GM21576 (cell line): ENCODE data around the gene STOX2.

Source experiments
- ATAC-seq: cut with Tn5 transposase; IDR thresholded peaks from one replicate; pipeline ENCODE4 v1.9.1; 2021; ENCODE audit warnings: mild to moderate bottlenecking, moderate library complexity; ENCODE audit not compliant: unreplicated experiment

Gene STOX2

GRCh38 chr4:183905081-183905592, at the start of gene STOX2:
TSS of gene STOX2 (plus strand) at chr4:183905307. CDS start at chr4:183906791, 1,484 bp downstream.
- ATAC-seq: no peak

GRCh38 chr4:183855323-183856190, 49.5 kb upstream of the STOX2 start:
- ATAC-seq: no peak

- ATAC-seq: no peak
Observed at GRCh38 chr4:183857040-183857439, 48.1 kb upstream of the STOX2 start.

- no peak for ATAC-seq
Observed at GRCh38 chr4:183858011-183858615, 47.0 kb upstream of the STOX2 start.

- no peak for ATAC-seq
Observed at GRCh38 chr4:183860119-183860518, 45.0 kb upstream of the STOX2 start.

- ATAC-seq: no peak
Observed at GRCh38 chr4:183860731-183861130, 44.4 kb upstream of the STOX2 start.

- ATAC-seq: no peak
Observed at GRCh38 chr4:183861426-183861825, 43.7 kb upstream of the STOX2 start.

- no peak for ATAC-seq
Observed at GRCh38 chr4:183863155-183863825, 41.8 kb upstream of the STOX2 start.

GRCh38 chr4:183867247-183867646, 37.9 kb upstream of the STOX2 start:
- no peak for ATAC-seq

- ATAC-seq: no peak
Observed at GRCh38 chr4:183870997-183871396, 34.1 kb upstream of the STOX2 start.

- ATAC-seq: no peak
Observed at GRCh38 chr4:183871581-183871980, 33.5 kb upstream of the STOX2 start.

- no peak for ATAC-seq
Observed at GRCh38 chr4:183872531-183872930, 32.6 kb upstream of the STOX2 start.

- no peak for ATAC-seq
Observed at GRCh38 chr4:183873409-183874185, 31.5 kb upstream of the STOX2 start.

- ATAC-seq: no peak
Observed at GRCh38 chr4:183875251-183875825, 29.8 kb upstream of the STOX2 start.

- ATAC-seq: no peak
Observed at GRCh38 chr4:183876268-183876934, 28.7 kb upstream of the STOX2 start.

- no peak for ATAC-seq
Observed at GRCh38 chr4:183878251-183878970, 26.7 kb upstream of the STOX2 start.

- ATAC-seq: no peak
Observed at GRCh38 chr4:183885205-183885720, 19.8 kb upstream of the STOX2 start.

GRCh38 chr4:183887351-183887750, 17.8 kb upstream of the STOX2 start:
- ATAC-seq: no peak

GRCh38 chr4:183888564-183888963, 16.5 kb upstream of the STOX2 start:
- no peak for ATAC-seq
